A549 treated with DMSO at 1 μM for 4 hours (cell line): ENCODE data around the gene PFKP. TPM values are rescaled to one million over a fixed set of nuclear protein-coding genes. Genes with fewer than 3 reads are reported as not detected.

Source experiments
- total RNA-seq: library from RNA; stranded (reverse); fragments of 200-300 nt; extraction: Qiagen RNA extraction; gene quantifications from 5 replicates; pipeline ENCODE4 v1.2.3, GENCODE V29; 2022; ENCODE audit warnings: low read depth

Gene PFKP
- total RNA-seq: 427 to 485 TPM (median 453 TPM) in 5 replicates

DNA sequence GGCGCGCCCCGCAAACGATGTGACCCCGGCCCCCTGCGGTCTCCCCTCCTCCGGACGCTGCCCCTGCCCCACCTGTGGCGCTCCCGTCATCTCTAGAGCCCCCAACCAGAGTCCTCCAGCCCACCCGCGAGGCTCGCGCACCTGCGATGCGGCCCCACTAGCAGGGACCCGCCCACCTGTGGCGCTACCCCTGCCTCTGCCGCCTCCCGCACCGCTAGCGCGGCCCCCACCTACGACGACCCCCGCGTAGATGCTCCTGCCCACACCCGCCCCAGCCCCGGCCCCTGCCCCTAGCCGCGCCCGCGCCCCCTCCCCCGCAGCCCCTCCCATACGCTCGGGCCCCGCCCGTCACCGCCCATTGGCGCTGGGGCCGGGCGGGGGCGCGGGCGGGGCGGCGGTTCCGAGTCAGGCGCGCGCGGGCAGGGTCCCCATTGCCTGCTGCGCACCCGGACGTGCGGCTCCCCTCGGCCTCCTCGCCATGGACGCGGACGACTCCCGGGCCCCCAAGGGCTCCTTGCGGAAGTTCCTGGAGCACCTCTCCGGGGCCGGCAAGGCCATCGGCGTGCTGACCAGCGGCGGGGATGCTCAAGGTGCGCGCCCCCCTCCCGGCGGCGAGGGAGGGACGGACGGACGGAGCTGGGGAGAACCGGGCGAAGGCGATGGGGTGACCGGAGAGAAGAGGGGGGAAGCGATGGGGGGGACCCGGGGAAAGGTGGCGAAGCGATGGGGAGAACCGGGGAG is at the start of gene PFKP:
PFKP (plus strand) TSS at position 431 of the 741 bp plus-strand sequence; CDS start at position 479, 48 bp downstream.

DNA sequence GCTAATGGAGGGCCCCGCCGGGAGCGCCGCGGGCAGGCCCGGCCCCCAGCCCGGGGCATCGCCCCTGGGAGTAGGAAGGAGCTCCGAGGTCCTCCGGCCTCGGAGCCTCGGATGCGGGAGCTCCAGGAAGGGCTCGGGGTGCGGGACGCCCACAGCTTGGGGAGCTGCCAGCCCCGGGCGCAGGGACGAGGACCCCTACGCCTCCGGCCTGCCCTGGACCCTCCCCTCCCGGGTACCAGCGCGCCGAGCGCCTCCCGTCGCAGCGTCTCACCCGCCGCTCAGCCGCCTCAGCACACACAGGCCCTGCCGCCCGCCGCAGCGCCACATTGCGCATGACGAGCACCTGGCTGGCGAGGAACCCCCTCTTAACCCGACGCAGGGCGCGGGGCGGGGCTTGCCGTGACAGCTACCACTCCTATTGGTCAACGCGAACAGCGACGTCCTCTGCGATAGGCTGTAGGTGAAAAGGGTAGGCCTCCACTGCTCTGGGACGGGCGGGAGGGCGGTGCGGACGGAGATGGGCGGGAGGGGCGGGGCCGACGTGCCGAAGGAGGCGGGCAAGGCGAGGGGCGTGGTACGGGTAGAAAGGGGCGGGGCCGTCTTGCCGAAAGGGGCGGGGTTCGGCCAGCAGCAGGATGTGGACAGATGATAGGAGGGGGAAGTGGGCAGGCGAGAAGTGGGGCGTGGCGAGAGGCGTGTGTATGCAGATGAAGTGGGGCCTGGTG is 105.3 kb downstream of the PFKP start, which contains the start of gene PITRM1:
PITRM1 (minus strand) TSS at position 337 of the 725 bp plus-strand sequence; CDS start at position 327, 10 bp downstream.

Other genes with a start within 250 kb of the PFKP start
- 78.3 to 92.1 TPM (median 87.8 TPM) in 5 replicates for gene PITRM1, start 105.2 kb downstream of the PFKP start, total RNA-seq